Neutrophil (primary cell): ENCODE measurements around the gene POTEF.
"Not testable (repeated sequence)": the region's sequence is repeated elsewhere in the genome, so short reads cannot be mapped to it uniquely, and the experiment has no call there.

Experiments used
- H3K27ac ChIP-seq: fragments of 200-600 bp; sonication (generic); 2 replicates; pipeline ENCODE4 v1.5.1; 2016; ENCODE audit warnings: mild to moderate bottlenecking, moderate library complexity
- H3K27me3 ChIP-seq: fragments of 200-600 bp; sonication (generic); 2 replicates; pipeline ENCODE4 v1.6.0; 2016; ENCODE audit warnings: mild to moderate bottlenecking
- H3K36me3 ChIP-seq: fragments of 200-600 bp; sonication (generic); 2 replicates; pipeline ENCODE4 v1.5.1; 2017
- H3K4me1 ChIP-seq, 2 experiments: fragments of 200-600 bp in 1 of 2; sonication (generic) in 1 of 2; 1 replicate in 1 of 2; 2 replicates in 1 of 2; pipeline versions ENCODE4 v1.5.1 to v1.6.1; 2013 to 2016; ENCODE audit warnings: low read depth in 1 of 2, low read length in 1 of 2, mild to moderate bottlenecking in 1 of 2, moderate library complexity in 1 of 2; ENCODE audit not compliant: control insufficient read depth in 1 of 2, insufficient read depth in 1 of 2
- H3K4me3 ChIP-seq, 2 experiments: fragments of 200-600 bp in 1 of 2; sonication (generic) in 1 of 2; 1 replicate in 1 of 2; 2 replicates in 1 of 2; pipeline ENCODE4 v1.5.1; 2013 to 2016; ENCODE audit warnings: low read depth in 1 of 2, low read length in 1 of 2, mild to moderate bottlenecking in 1 of 2, moderate library complexity in 1 of 2
- H3K9me3 ChIP-seq: fragments of 200-600 bp; sonication (generic); 2 replicates; pipeline ENCODE4 v1.5.1; 2016
- TF ChIP-seq, protein P1 (sequence below): fragments of 200-600 bp; sonication (generic); IDR thresholded peaks from 2 replicates; pipeline ENCODE4 v1.5.1; 2016; ENCODE audit warnings: antibody characterized with exemption

The POTEF gene

DNA sequence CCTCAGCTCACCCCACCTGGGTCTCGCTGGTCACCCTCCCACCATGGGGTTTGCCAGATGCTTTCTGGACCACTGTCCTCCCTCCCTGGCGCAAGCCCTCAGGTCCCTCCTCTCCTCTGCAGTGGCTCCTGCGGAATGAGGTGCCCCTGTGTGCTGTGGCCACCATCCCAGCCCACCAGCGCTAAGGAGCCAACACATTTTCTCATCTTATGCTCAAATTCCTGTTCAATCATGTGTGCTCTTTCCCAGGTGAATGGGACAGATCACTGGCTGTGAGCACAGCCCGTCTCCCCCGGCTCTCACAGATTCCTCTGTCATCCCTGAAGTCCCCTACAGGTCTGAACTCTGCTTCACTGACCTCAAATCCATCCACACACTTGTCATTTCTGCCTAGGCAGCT is 31.1 kb upstream of the POTEF start:
- no peak overlapping the region for H3K4me3 ChIP-seq
- no peaks in the 10 kb centered on the region for H3K9me3 ChIP-seq
- no peak overlapping the region for H3K27ac ChIP-seq
- TF ChIP-seq, protein P1, sequence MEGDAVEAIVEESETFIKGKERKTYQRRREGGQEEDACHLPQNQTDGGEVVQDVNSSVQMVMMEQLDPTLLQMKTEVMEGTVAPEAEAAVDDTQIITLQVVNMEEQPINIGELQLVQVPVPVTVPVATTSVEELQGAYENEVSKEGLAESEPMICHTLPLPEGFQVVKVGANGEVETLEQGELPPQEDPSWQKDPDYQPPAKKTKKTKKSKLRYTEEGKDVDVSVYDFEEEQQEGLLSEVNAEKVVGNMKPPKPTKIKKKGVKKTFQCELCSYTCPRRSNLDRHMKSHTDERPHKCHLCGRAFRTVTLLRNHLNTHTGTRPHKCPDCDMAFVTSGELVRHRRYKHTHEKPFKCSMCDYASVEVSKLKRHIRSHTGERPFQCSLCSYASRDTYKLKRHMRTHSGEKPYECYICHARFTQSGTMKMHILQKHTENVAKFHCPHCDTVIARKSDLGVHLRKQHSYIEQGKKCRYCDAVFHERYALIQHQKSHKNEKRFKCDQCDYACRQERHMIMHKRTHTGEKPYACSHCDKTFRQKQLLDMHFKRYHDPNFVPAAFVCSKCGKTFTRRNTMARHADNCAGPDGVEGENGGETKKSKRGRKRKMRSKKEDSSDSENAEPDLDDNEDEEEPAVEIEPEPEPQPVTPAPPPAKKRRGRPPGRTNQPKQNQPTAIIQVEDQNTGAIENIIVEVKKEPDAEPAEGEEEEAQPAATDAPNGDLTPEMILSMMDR: no peak
- H3K27me3 ChIP-seq: no peaks in the 10 kb centered on the region
- H3K4me1 ChIP-seq: no peaks in the 10 kb centered on the region
- peaks cover 56% of the 10 kb centered on the region for H3K36me3 ChIP-seq

DNA sequence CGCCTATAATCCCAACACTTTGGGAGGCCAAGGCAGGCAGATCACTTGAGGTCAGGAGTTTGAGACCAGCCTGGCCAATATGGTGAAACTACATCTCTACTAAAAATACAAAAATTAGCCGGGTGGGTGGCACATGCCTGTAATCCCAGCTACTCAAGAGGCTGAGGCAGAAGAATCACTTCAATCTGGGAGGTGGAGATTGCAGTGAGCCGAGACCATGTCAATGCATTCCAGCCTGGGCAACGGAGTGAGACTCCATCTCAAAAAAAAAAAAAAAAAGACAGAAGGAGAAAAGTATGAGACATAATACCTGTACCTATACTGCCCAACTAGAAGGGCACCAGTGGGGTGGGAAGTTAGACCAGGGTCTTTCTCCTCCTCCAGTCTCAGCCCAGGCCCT is 30.4 kb upstream of the POTEF start:
- H3K36me3 ChIP-seq: peaks cover 58% of the 10 kb centered on the region
- H3K4me3 ChIP-seq, H3K27ac ChIP-seq, H3K27me3 ChIP-seq, H3K9me3 ChIP-seq, H3K4me1 ChIP-seq: not testable (repeated sequence)

DNA sequence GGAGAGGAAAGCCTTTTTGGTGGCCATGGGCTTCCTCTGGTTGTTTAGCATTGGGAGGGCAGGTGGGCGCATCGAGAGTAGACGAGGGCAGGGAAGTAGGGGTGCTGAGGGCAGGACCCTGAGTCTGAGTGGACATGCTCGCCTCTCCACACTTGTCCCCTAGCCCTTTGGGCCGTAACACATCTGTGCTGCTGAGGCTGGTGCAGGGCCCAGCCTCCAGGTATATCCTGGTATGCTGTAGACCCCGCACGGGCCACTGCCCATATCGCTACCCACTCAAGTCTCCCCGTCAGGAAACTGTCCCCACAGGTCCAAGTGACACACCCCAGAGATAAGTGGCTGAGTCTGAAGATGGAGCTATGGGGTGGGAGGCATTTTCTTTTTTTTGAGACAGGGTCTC is 29.6 kb upstream of the POTEF start:
- H3K9me3 ChIP-seq: no peaks in the 10 kb centered on the region
- H3K4me1 ChIP-seq: no peaks in the 10 kb centered on the region
- H3K36me3 ChIP-seq: peaks cover 58% of the 10 kb centered on the region
- no peak overlapping the region for H3K4me3 ChIP-seq
- no peak overlapping the region for H3K27ac ChIP-seq
- TF ChIP-seq, protein P1: no peak
- H3K27me3 ChIP-seq: no peaks in the 10 kb centered on the region

DNA sequence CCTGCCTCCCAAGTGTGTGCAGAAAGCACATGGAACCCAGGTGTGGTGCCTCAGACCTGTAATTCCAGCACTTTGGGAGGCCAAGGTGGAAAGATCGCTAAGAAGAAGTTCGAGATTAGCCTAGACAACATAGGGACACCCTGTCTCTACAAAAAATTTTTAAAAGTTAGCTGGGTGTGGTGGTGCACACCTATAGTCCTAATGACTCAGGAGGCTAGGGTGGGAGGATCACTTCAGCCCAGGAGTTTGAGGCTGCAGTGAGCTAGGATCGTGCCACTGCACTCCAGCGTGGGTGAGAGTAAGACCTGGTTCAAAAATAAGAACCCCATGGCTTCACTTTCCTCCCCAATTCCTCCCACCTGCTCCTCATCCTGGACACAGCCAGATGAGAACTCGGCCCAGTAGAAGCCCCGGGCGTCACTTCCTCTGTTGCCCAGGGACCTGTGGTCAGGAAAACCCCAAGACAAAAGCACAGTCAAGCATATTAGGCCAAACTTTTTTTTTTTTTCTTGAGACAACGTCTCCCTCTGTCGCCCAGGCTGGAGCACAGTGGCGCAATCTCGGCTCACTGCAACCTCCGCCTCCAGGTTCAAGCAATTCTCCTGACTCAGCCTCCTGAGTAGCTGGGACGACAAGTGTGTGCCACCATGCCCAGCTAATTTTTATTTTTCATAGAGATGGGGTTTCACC is 28.9 kb upstream of the POTEF start:
- not testable (repeated sequence) for H3K27me3 ChIP-seq, H3K9me3 ChIP-seq, H3K4me3 ChIP-seq, H3K27ac ChIP-seq, H3K4me1 ChIP-seq
- peaks cover 58% of the 10 kb centered on the region for H3K36me3 ChIP-seq

DNA sequence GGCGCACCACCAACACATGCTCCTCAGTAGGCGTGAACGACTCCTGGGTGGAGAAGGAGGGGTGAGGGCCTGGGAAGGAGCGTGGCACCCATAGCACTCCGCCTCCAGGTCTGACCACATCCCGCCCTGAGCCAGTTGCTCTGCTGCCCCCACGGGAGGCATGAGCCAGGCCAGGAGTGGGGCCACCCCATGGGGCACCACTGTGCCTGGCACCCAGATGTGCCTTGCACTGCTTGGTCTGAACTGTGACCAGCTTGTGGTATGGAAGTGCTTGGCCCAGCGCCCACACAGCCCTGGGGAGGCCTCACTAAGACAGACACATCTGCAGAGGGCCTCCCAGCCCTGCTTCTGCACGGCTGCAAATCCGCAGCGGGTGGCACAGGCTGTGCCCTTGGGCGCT is 28.3 kb upstream of the POTEF start:
- peaks cover 58% of the 10 kb centered on the region for H3K36me3 ChIP-seq

DNA sequence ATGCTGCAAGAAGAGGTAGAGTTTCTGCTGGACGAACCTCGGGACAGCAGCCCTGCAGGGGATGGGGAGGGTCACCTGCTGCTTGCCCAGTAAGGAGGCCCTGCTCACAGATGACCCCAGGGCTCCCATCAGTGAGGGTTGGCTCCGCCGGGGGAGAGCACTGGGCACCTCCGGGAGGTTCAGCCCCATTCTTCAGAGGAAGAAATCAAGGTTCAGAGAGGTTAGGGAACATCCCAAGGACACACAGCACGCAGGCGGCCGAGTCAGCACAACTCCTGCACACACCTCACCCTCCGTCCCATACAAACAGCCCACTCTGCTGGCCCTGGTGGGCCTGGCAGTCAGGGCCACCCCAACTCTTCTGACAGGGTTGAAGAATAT is 27.6 kb upstream of the POTEF start:
- H3K36me3 ChIP-seq: peaks cover 60% of the 10 kb centered on the region
- H3K4me3 ChIP-seq: no peak overlapping the region
- H3K27me3 ChIP-seq: no peaks in the 10 kb centered on the region
- H3K27ac ChIP-seq: no peak overlapping the region
- TF ChIP-seq, protein P1: no peak
- H3K4me1 ChIP-seq: no peaks in the 10 kb centered on the region
- no peaks in the 10 kb centered on the region for H3K9me3 ChIP-seq

More for the DNA sequence above, 28.3 kb upstream of the POTEF start:
- not testable (repeated sequence) for H3K27me3 ChIP-seq, H3K4me3 ChIP-seq, H3K4me1 ChIP-seq, H3K27ac ChIP-seq, H3K9me3 ChIP-seq

DNA sequence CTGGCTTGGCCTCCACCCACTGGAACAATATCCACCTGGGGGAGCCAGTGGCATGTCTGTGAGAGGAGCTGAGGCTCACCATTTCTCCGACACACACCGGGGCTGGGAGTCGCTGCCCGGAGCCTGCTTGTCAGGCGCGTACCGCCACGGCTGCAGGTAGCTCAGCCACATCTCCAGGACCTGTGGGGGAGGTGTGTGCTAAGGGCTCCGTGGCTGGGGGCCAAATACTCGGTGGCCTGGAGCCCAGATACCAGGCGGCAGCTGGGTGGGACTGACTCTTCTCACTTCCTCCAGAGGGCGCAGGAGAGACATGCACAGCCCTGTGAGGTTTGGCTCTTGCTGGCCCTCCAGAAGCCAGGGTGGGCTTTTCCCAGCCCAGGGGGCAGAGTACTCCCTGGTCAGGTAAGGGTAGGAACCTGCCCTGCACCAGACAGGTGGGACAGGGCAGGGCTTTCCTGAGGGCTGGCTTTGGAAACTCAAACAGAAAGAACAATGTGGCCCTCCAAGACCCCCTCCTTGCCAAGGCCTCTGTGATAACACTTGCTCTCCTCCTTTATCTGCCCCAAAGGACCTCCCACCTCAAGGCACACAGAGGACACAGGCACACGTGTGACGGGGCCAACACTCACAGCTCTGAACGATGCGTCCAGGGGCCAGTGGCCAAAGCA is 27.1 kb upstream of the POTEF start:
- not testable (repeated sequence) for H3K9me3 ChIP-seq, H3K27me3 ChIP-seq, H3K4me3 ChIP-seq, H3K4me1 ChIP-seq, H3K27ac ChIP-seq
- H3K36me3 ChIP-seq: peaks cover 62% of the 10 kb centered on the region
